WTC11 (cell line): Measurements from ENCODE around the gene ASS1. TPM values are rescaled to one million over a fixed set of nuclear protein-coding genes. Genes with fewer than 3 reads are reported as not detected.

Source experiments
- ATAC-seq: fragments of 200-7000 bp; cut with Tn5 transposase; 2 replicates; pipeline ENCODE4 v1.10.0; 2021; ENCODE audit warnings: mild to moderate bottlenecking, moderate library complexity
- CTCF ChIA-PET: fragments of 300-600 bp; sonication (Branson Sonifier 250); formaldehyde crosslinking; loops from one replicate; lab custom pipeline; 2021; ENCODE audit warnings: antibody characterized with exemption; lab: Charles Lee
- POLR2A ChIA-PET: fragments of 350-600 bp; sonication (Branson Sonifier 250); formaldehyde crosslinking; loops from one replicate; lab custom pipeline; 2021; ENCODE audit warnings: antibody characterized with exemption; lab: Charles Lee
- DNase-seq: peaks from one replicate; pipeline ENCODE4 v3.0.0; 2021; ENCODE audit warnings: low spot score
- H3K27ac Mint-ChIP-seq: 2 replicates; pipeline ENCODE4 v1.8.0; 2021; ENCODE audit warnings: mixed read lengths
- H3K27me3 Mint-ChIP-seq: 2 replicates; pipeline ENCODE4 v1.8.0; 2021; ENCODE audit warnings: low read depth, mild to moderate bottlenecking, moderate library complexity, mixed read lengths
- H3K36me3 Mint-ChIP-seq: 2 replicates; pipeline ENCODE4 v1.8.0; 2021; ENCODE audit warnings: mixed read lengths
- H3K4me1 Mint-ChIP-seq: 2 replicates; pipeline ENCODE4 v1.8.0; 2022; ENCODE audit warnings: mixed read lengths
- H3K4me3 Mint-ChIP-seq: 2 replicates; pipeline ENCODE4 v1.8.0; 2021; ENCODE audit warnings: mild to moderate bottlenecking, moderate library complexity, mixed read lengths
- H3K9me3 Mint-ChIP-seq: 2 replicates; pipeline ENCODE4 v1.8.0; 2021; ENCODE audit warnings: mixed read lengths
- AFF4 ChIP-seq: sonication (generic); formaldehyde crosslinking; IDR thresholded peaks from 2 replicates; pipeline ENCODE4 v1.8.1; 2023; ENCODE audit warnings: mild to moderate bottlenecking, missing genetic modification reagents, borderline replicate concordance
- ATF1 ChIP-seq: sonication (generic); formaldehyde crosslinking; IDR thresholded peaks from 2 replicates; pipeline ENCODE4 v1.8.1; 2023; ENCODE audit warnings: mild to moderate bottlenecking, moderate library complexity, missing genetic modification reagents
- CDX4 ChIP-seq: fragments of 250-450 bp; sonication (Bioruptor Pico); IDR thresholded peaks from 2 replicates; pipeline ENCODE4 v1.9.0; 2021; ENCODE audit warnings: moderate library complexity, mild to moderate bottlenecking, inconsistent platforms, borderline replicate concordance
- EMX1 ChIP-seq: fragments of 250-450 bp; sonication (Bioruptor Pico); IDR thresholded peaks from 2 replicates; pipeline ENCODE4 v1.8.0; 2021; ENCODE audit warnings: mild to moderate bottlenecking
- GABPB1 ChIP-seq: sonication (generic); formaldehyde crosslinking; IDR thresholded peaks from 2 replicates; pipeline ENCODE4 v1.8.1; 2023; ENCODE audit warnings: mild to moderate bottlenecking, missing genetic modification reagents
- GRHL2 ChIP-seq: fragments of 250-450 bp; sonication (Bioruptor Pico); IDR thresholded peaks from 2 replicates; pipeline ENCODE4 v1.8.0; 2022; ENCODE audit warnings: mild to moderate bottlenecking, moderate library complexity; ENCODE audit not compliant: insufficient replicate concordance, severe bottlenecking
- GTF2I ChIP-seq: fragments of 250-450 bp; sonication (Bioruptor Pico); conservative IDR thresholded peaks from 2 replicates; pipeline ENCODE4 v1.4.0; 2021; ENCODE audit warnings: mild to moderate bottlenecking
- HMGA2 ChIP-seq: fragments of 250-450 bp; sonication (Bioruptor Pico); IDR thresholded peaks from 2 replicates; pipeline ENCODE4 v1.4.0; 2021; ENCODE audit warnings: mild to moderate bottlenecking, moderate library complexity
- MAX ChIP-seq: sonication (generic); formaldehyde crosslinking; IDR thresholded peaks from 2 replicates; pipeline ENCODE4 v1.8.0; 2022; ENCODE audit warnings: mild to moderate bottlenecking, missing genetic modification reagents
- NFE2L1 ChIP-seq: sonication (generic); formaldehyde crosslinking; IDR thresholded peaks from 2 replicates; pipeline ENCODE4 v1.8.1; 2023; ENCODE audit warnings: missing genetic modification reagents
- SP1 ChIP-seq: sonication (generic); formaldehyde crosslinking; conservative IDR thresholded peaks from 2 replicates; pipeline ENCODE4 v1.8.1; 2022; ENCODE audit warnings: missing genetic modification reagents
- TCF7 ChIP-seq: sonication (generic); formaldehyde crosslinking; IDR thresholded peaks from 2 replicates; pipeline ENCODE4 v1.8.0; 2022; ENCODE audit warnings: mild to moderate bottlenecking, low read depth, missing genetic modification reagents, moderate library complexity
- ZBTB21 ChIP-seq: sonication (generic); formaldehyde crosslinking; IDR thresholded peaks from 2 replicates; pipeline ENCODE4 v1.8.1; 2023; ENCODE audit warnings: mild to moderate bottlenecking, missing genetic modification reagents, borderline replicate concordance
- ZNF317 ChIP-seq: sonication (generic); formaldehyde crosslinking; IDR thresholded peaks from 2 replicates; pipeline ENCODE4 v1.8.1; 2023; ENCODE audit warnings: low read depth, mild to moderate bottlenecking, moderate library complexity, missing genetic modification reagents, borderline replicate concordance
- total RNA-seq: library from RNA; stranded (reverse); gene quantifications from 3 replicates; pipeline ENCODE4 v1.2.3, GENCODE V29; 2021
- TF ChIP-seq, protein P1 (sequence below): sonication (generic); formaldehyde crosslinking; IDR thresholded peaks from 2 replicates; pipeline ENCODE4 v1.8.1; 2023; ENCODE audit warnings: mild to moderate bottlenecking, moderate library complexity, missing genetic modification reagents
- TF ChIP-seq, protein P2 (sequence below): sonication (generic); formaldehyde crosslinking; IDR thresholded peaks from 2 replicates; pipeline ENCODE4 v1.8.1; 2022; ENCODE audit warnings: low read depth, mild to moderate bottlenecking, moderate library complexity, missing genetic modification reagents, borderline replicate concordance
- TF ChIP-seq, protein P3 (sequence below): sonication (generic); formaldehyde crosslinking; conservative IDR thresholded peaks from 2 replicates; pipeline ENCODE4 v1.8.1; 2022; ENCODE audit warnings: mild to moderate bottlenecking, missing genetic modification reagents
- TF ChIP-seq, protein P4 (sequence below): sonication (generic); formaldehyde crosslinking; conservative IDR thresholded peaks from 2 replicates; pipeline ENCODE4 v1.8.1; 2023; ENCODE audit warnings: mild to moderate bottlenecking, low read depth, missing genetic modification reagents, moderate library complexity
- TF ChIP-seq, protein P5 (sequence below): fragments of 250-450 bp; sonication (Bioruptor Pico); IDR thresholded peaks from 2 replicates; pipeline ENCODE4 v1.9.0; 2021; ENCODE audit warnings: mild to moderate bottlenecking
- TF ChIP-seq, protein P6 (sequence below): sonication (generic); formaldehyde crosslinking; IDR thresholded peaks from 2 replicates; pipeline ENCODE4 v1.8.0; 2022; ENCODE audit warnings: mild to moderate bottlenecking, missing genetic modification reagents

ASS1 gene
- total RNA-seq, 1 experiment from 2014 or later: 95.7 TPM

DNA sequence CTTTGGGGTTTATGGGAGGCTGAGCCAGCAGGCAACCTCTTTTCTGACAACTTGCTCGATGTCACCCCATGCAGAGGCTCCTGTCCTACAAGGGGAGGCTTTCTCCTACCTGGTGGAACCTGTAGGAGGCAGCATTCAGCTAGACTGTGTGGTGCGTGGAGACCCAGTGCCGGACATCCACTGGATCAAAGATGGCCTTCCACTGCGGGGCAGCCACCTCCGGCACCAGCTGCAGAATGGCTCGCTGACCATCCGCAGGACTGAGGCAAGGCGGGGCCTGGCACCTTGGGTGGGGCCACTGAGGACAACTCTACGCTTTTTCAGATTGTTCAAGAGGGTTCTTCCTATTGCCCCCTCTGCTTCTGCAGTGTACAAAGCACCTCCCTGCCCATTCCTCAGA, 36.1 kb upstream of the ASS1 start:
- 0 out of 2 replicates have a peak, but pooled peaks cover 3% of the 10 kb centered on the region for H3K9me3 Mint-ChIP-seq
- CTCF ChIA-PET: interaction anchor here (0.8 to 1.3 kb wide), 2 partner anchors 25 to 54 kb away, joined by 3 read pairs; no protein-coding TSS in a partner anchor
- POLR2A ChIA-PET: no interaction called here
- no peak overlapping the region for H3K4me3 Mint-ChIP-seq
- no peak for DNase-seq
- H3K27me3 Mint-ChIP-seq: no peaks in the 10 kb centered on the region
- no peak overlapping the region for H3K27ac Mint-ChIP-seq
- TF ChIP-seq ZBTB21 (CRISPR knock-in tag) (no peak), NFE2L1 (no peak), ZNF317 (CRISPR knock-in tag) (no peak), AFF4 (CRISPR knock-in tag) (no peak), ATF1 (CRISPR knock-in tag) (no peak), GRHL2 (no peak), CDX4 (no peak), MAX (CRISPR knock-in tag) (no peak), EMX1 (CRISPR knock-in tag) (no peak)
- TF ChIP-seq, protein P1, sequence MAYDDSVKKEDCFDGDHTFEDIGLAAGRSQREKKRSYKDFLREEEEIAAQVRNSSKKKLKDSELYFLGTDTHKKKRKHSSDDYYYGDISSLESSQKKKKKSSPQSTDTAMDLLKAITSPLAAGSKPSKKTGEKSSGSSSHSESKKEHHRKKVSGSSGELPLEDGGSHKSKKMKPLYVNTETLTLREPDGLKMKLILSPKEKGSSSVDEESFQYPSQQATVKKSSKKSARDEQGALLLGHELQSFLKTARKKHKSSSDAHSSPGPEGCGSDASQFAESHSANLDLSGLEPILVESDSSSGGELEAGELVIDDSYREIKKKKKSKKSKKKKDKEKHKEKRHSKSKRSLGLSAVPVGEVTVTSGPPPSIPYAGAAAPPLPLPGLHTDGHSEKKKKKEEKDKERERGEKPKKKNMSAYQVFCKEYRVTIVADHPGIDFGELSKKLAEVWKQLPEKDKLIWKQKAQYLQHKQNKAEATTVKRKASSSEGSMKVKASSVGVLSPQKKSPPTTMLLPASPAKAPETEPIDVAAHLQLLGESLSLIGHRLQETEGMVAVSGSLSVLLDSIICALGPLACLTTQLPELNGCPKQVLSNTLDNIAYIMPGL (CRISPR knock-in tag): no peak
- TF ChIP-seq, protein P2, sequence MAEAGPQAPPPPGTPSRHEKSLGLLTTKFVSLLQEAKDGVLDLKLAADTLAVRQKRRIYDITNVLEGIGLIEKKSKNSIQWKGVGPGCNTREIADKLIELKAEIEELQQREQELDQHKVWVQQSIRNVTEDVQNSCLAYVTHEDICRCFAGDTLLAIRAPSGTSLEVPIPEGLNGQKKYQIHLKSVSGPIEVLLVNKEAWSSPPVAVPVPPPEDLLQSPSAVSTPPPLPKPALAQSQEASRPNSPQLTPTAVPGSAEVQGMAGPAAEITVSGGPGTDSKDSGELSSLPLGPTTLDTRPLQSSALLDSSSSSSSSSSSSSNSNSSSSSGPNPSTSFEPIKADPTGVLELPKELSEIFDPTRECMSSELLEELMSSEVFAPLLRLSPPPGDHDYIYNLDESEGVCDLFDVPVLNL: no peak
- TF ChIP-seq, protein P3, sequence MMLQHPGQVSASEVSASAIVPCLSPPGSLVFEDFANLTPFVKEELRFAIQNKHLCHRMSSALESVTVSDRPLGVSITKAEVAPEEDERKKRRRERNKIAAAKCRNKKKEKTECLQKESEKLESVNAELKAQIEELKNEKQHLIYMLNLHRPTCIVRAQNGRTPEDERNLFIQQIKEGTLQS (CRISPR knock-in tag): no peak
- ATAC-seq: no peak
- no peaks in the 10 kb centered on the region for H3K4me1 Mint-ChIP-seq
- H3K36me3 Mint-ChIP-seq: no peaks in the 10 kb centered on the region

DNA sequence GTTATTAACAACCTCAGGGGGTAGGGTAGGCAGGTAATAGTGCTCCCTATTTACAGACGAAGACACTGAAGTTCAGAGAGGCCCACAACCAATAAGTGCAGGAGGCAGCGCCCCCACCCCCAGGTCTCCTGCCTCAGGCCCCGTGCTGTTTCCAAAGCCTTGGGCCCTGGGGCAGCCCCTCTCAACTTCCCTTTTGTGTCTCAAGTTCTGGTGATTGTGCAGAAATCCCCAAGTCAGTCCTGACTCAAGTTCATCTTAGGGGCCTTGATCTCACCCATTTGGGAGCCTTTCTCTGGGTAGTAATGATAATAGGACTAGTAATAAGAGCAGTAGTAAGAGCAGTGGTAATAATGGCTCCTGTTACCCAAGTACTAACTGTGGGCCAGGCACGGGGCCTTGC, 35.5 kb upstream of the ASS1 start:
- H3K27ac Mint-ChIP-seq: no peak overlapping the region
- DNase-seq: no peak
- ATAC-seq: no peak
- H3K9me3 Mint-ChIP-seq: 0 out of 2 replicates have a peak, but pooled peaks cover 3% of the 10 kb centered on the region
- CTCF ChIA-PET: interaction anchor here (0.8 to 1.3 kb wide), 2 partner anchors 24 to 54 kb away, joined by 3 read pairs; no protein-coding TSS in a partner anchor
- H3K4me1 Mint-ChIP-seq: no peaks in the 10 kb centered on the region
- POLR2A ChIA-PET: no interaction called here
- no peaks in the 10 kb centered on the region for H3K36me3 Mint-ChIP-seq
- H3K4me3 Mint-ChIP-seq: no peak overlapping the region
- no peaks in the 10 kb centered on the region for H3K27me3 Mint-ChIP-seq
- TF ChIP-seq, protein P4, sequence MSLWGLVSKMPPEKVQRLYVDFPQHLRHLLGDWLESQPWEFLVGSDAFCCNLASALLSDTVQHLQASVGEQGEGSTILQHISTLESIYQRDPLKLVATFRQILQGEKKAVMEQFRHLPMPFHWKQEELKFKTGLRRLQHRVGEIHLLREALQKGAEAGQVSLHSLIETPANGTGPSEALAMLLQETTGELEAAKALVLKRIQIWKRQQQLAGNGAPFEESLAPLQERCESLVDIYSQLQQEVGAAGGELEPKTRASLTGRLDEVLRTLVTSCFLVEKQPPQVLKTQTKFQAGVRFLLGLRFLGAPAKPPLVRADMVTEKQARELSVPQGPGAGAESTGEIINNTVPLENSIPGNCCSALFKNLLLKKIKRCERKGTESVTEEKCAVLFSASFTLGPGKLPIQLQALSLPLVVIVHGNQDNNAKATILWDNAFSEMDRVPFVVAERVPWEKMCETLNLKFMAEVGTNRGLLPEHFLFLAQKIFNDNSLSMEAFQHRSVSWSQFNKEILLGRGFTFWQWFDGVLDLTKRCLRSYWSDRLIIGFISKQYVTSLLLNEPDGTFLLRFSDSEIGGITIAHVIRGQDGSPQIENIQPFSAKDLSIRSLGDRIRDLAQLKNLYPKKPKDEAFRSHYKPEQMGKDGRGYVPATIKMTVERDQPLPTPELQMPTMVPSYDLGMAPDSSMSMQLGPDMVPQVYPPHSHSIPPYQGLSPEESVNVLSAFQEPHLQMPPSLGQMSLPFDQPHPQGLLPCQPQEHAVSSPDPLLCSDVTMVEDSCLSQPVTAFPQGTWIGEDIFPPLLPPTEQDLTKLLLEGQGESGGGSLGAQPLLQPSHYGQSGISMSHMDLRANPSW (CRISPR knock-in tag): no peak
- TF ChIP-seq TCF7 (CRISPR knock-in tag) (no peak), GABPB1 (CRISPR knock-in tag) (no peak), ZNF317 (CRISPR knock-in tag) (no peak), SP1 (CRISPR knock-in tag) (no peak), GTF2I (CRISPR knock-in tag) (no peak), HMGA2 (no peak)
- TF ChIP-seq, protein P2: no peak
- TF ChIP-seq, protein P5, sequence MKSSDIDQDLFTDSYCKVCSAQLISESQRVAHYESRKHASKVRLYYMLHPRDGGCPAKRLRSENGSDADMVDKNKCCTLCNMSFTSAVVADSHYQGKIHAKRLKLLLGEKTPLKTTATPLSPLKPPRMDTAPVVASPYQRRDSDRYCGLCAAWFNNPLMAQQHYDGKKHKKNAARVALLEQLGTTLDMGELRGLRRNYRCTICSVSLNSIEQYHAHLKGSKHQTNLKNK (CRISPR knock-in tag): no peak
- TF ChIP-seq, protein P6, sequence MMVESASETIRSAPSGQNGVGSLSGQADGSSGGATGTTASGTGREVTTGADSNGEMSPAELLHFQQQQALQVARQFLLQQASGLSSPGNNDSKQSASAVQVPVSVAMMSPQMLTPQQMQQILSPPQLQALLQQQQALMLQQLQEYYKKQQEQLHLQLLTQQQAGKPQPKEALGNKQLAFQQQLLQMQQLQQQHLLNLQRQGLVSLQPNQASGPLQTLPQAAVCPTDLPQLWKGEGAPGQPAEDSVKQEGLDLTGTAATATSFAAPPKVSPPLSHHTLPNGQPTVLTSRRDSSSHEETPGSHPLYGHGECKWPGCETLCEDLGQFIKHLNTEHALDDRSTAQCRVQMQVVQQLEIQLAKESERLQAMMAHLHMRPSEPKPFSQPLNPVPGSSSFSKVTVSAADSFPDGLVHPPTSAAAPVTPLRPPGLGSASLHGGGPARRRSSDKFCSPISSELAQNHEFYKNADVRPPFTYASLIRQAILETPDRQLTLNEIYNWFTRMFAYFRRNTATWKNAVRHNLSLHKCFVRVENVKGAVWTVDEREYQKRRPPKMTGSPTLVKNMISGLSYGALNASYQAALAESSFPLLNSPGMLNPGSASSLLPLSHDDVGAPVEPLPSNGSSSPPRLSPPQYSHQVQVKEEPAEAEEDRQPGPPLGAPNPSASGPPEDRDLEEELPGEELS (CRISPR knock-in tag): no peak
